Measurements from ENCODE around the gene DLGAP4. TPM values are rescaled to one million over a fixed set of nuclear protein-coding genes. Genes with fewer than 3 reads are reported as not detected.

The DLGAP4 gene
- total and polyA plus RNA-seq, 2 of the 8 experiments (the other 6 are each of a cell fraction or from before 2014, with no cell fraction given): 41.2 to 57.2 TPM

DNA sequence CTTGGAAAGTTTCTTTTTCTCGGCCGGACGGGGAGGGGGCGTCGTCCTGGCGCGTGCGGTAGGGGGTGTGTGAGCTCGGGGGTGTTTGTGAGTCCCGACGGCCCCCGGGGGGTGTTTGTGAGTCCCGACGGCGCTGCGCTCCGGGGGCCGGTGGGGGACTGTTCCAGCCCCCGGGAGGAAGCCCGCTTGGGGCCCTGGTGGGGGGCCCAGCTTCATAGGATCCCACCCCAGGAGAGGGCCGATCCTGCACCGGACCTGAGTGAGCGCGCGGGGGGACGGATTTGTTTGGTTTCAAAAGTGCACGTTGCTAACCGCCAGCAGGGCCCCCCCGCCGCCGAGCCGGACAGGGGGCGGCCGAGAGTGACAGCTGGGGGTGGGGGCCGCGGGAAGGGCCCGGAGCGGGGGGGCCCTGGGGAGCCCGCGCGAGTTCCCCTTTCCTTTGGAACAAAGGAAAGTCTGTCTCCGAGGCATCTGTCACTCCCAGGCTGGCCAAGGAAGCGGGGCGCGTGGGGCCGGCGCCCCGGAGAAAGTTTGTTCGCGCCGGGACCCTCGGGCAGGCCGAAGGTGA lies 267.7 kb downstream of the DLGAP4 start (continued):
- TF ChIP-seq NRF1 (IDR thresholded peaks at IDR 0.05; ENCODE audit: low read depth, low read length) (no peak), TEAD4 (IDR thresholded peaks at IDR 0.05; ENCODE audit: low read depth, low read length) (no peak), SRF (IDR thresholded peaks at IDR 0.05; ENCODE audit: low read depth, low read length) (no peak), HDAC2 (IDR thresholded peaks at IDR 0.05; ENCODE audit: borderline replicate concordance in 1 of 2, low read depth in 2 of 2, low read length in 2 of 2) (peak in 1 of 2 experiments; percentile 58; a peak in 1 of 4 replicates), EP300 (IDR thresholded peaks at IDR 0.05; ENCODE audit: borderline replicate concordance in 1 of 2, low read depth in 2 of 2, low read length in 2 of 2) (no peak), TAF1 (IDR thresholded peaks at IDR 0.05; ENCODE audit: low read depth, low read length) (0 out of 2 replicates have a peak, but pooled peaks have one; percentile 30), JUND (IDR thresholded peaks at IDR 0.05; ENCODE audit: low read length) (no peak), RBBP5 (IDR thresholded peaks at IDR 0.05; ENCODE audit: borderline replicate concordance, low read depth, low read length) (no peak)
- TF ChIP-seq, protein P1, sequence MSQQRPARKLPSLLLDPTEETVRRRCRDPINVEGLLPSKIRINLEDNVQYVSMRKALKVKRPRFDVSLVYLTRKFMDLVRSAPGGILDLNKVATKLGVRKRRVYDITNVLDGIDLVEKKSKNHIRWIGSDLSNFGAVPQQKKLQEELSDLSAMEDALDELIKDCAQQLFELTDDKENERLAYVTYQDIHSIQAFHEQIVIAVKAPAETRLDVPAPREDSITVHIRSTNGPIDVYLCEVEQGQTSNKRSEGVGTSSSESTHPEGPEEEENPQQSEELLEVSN (IDR thresholded peaks at IDR 0.05): no peak

Measured in H1 (cell line).